Thyroid gland (tissue), 4 donors: ENCODE data around the gene ACTRT2. TPM values are rescaled to one million over a fixed set of nuclear protein-coding genes. Genes with fewer than 3 reads are reported as not detected.

Source experiments
- DNase-seq, 2 donors: peaks; one replicate each; pipeline ENCODE4 v3.0.0-alpha.2; 2019
- H3K27ac ChIP-seq, 3 donors: fragments of 200-600 bp; sonication (generic); 1 replicate in 2 of 3; 2 replicates in 1 of 3; pipeline ENCODE4 v1.5.1; 2016 to 2019; ENCODE audit warnings: mild to moderate bottlenecking in 1 of 3, moderate library complexity in 1 of 3
- H3K27me3 ChIP-seq: fragments of 200-600 bp; sonication (generic); one replicate; pipeline ENCODE4 v1.5.1; 2019
- H3K36me3 ChIP-seq, 2 donors: fragments of 200-600 bp; sonication (generic); one replicate each; pipeline ENCODE4 v1.5.1; 2016 to 2019
- H3K4me1 ChIP-seq, 2 donors: fragments of 200-600 bp; sonication (generic); one replicate each; pipeline ENCODE4 v1.5.1; 2017 to 2019
- H3K4me3 ChIP-seq, 3 donors: fragments of 200-600 bp; sonication (generic); replicated peaks in 1 of 3; 1 replicate in 2 of 3; 2 replicates in 1 of 3; pipeline ENCODE4 v1.5.1; 2016; ENCODE audit warnings: mild to moderate bottlenecking in 1 of 3
- H3K9me3 ChIP-seq: fragments of 200-600 bp; sonication (generic); one replicate; pipeline ENCODE4 v1.5.1; 2017
- CTCF ChIP-seq, 6 experiments: fragments of 200-600 bp in 3 of 6; fragments of 450-650 bp in 3 of 6; sonication (generic) in 3 of 6; IDR thresholded peaks; one replicate each; pipeline ENCODE4 v1.5.1; 2016 to 2019; ENCODE audit warnings: antibody characterized with exemption in 6 of 6, mild to moderate bottlenecking in 2 of 6, inconsistent platforms in 1 of 6, moderate library complexity in 1 of 6
- POLR2A ChIP-seq, 2 donors: fragments of 450-650 bp; IDR thresholded peaks; one replicate each; pipeline ENCODE4 v1.6.1; 2017; ENCODE audit warnings: antibody characterized with exemption in 2 of 2, mild to moderate bottlenecking in 2 of 2, moderate library complexity in 1 of 2
- WGBS, 2 donors: methylation state at CpG; one replicate each; pipeline ENCODE4 v1.1.5; 2017; 5-methylcytosine and 5-hydroxymethylcytosine counted together
- intact Hi-C: fragments of 100-400 bp; cut with DNase I; formaldehyde crosslinking; loops from one replicate; pipeline ENCODE4 v1.15.1; 2023
- total RNA-seq, 4 donors: library from RNA; depleted of rRNA; stranded (reverse); fragments of >200 nt; gene quantifications; one replicate each; pipeline ENCODE4 v1.2.3, GENCODE V29; 2016

Gene ACTRT2
- total RNA-seq, 4 donors from 2014 or later: 0.67 TPM; not detected in 3

GRCh38 chr1:3017440-3018050 lies 3.7 kb upstream of the ACTRT2 start:
- H3K4me3 ChIP-seq: no peak overlapping the region
- H3K9me3 ChIP-seq: no peaks in the 10 kb centered on the region
- peaks cover 16 to 17% of the 10 kb centered on the region in 2 donors for H3K4me1 ChIP-seq
- intact Hi-C loops: no loop called here
- no peak for TF ChIP-seq CTCF (IDR thresholded peaks at IDR 0.05)
- no peak for TF ChIP-seq POLR2A (IDR thresholded peaks at IDR 0.05)
- DNase-seq: no peak
- H3K36me3 ChIP-seq: no peaks in the 10 kb centered on the region
- no peaks in the 10 kb centered on the region for H3K27me3 ChIP-seq
- WGBS, 2 donors: 91 to 92% methylated on average over 12 to 17 of the region's 17 CpGs
- no peak overlapping the region for H3K27ac ChIP-seq

GRCh38 chr1:3018051-3018471 lies 3.2 kb upstream of the ACTRT2 start:
- Histone ChIP-seq H3K27ac (no peak overlapping the region), H3K9me3 (no peaks in the 10 kb centered on the region), H3K27me3 (no peaks in the 10 kb centered on the region), H3K4me3 (no peak overlapping the region), H3K36me3 (no peaks in the 10 kb centered on the region), H3K4me1 (peaks cover 11% of the 10 kb centered on the region in 2 donors)
- no peak for DNase-seq
- intact Hi-C loops: no loop called here
- TF ChIP-seq POLR2A (IDR thresholded peaks at IDR 0.05): no peak
- WGBS, 2 donors: 89 to 92% methylated on average over 1 to 15 of the region's 16 CpGs

- intact Hi-C loops: no loop called here
- no peaks in the 10 kb centered on the region for H3K36me3 ChIP-seq
Measured at GRCh38 chr1:3018576-3018975, 2.7 kb upstream of the ACTRT2 start.

GRCh38 chr1:3019007-3019515 lies 2.2 kb upstream of the ACTRT2 start:
- peaks cover 1% of the 10 kb centered on the region in 2 donors for H3K4me1 ChIP-seq
- no peak for DNase-seq
- intact Hi-C loops: no loop called here
- 89 to 95% methylated on average over 5 to 7 of the region's 11 CpGs for WGBS, 2 donors
- H3K36me3 ChIP-seq: no peaks in the 10 kb centered on the region
- H3K4me3 ChIP-seq: no peak overlapping the region
- no peaks in the 10 kb centered on the region for H3K27me3 ChIP-seq
- no peaks in the 10 kb centered on the region for H3K9me3 ChIP-seq
- no peak for TF ChIP-seq POLR2A (IDR thresholded peaks at IDR 0.05)
- H3K27ac ChIP-seq: no peak overlapping the region

More at GRCh38 chr1:3018576-3018975, 2.7 kb upstream of the ACTRT2 start:
- no peak for DNase-seq
- Histone ChIP-seq H3K4me3 (no peak overlapping the region), H3K9me3 (no peaks in the 10 kb centered on the region), H3K27ac (no peak overlapping the region), H3K27me3 (no peaks in the 10 kb centered on the region), H3K4me1 (peaks cover 6% of the 10 kb centered on the region in 2 donors)
- WGBS, 2 donors: 86 to 96% methylated on average over 11 to 16 of the region's 16 CpGs
- TF ChIP-seq CTCF (IDR thresholded peaks at IDR 0.05): no peak
- no peak for TF ChIP-seq POLR2A (IDR thresholded peaks at IDR 0.05)

- Histone ChIP-seq H3K4me3 (no peak overlapping the region), H3K4me1 (no peaks in the 10 kb centered on the region), H3K9me3 (no peaks in the 10 kb centered on the region), H3K36me3 (no peaks in the 10 kb centered on the region), H3K27me3 (no peaks in the 10 kb centered on the region), H3K27ac (no peak overlapping the region)
- TF ChIP-seq POLR2A (IDR thresholded peaks at IDR 0.05) (no peak), CTCF (IDR thresholded peaks at IDR 0.05) (no peak)
- 85 to 92% methylated on average over 8 to 20 of the region's 24 CpGs for WGBS, 2 donors
- DNase-seq: no peak
- intact Hi-C loops: no loop called here
Measured at GRCh38 chr1:3019516-3020051, 1.7 kb upstream of the ACTRT2 start.

GRCh38 chr1:3020263-3020909 lies 881 bp upstream of the ACTRT2 start:
- H3K36me3 ChIP-seq: no peaks in the 10 kb centered on the region
- H3K27ac ChIP-seq: no peak overlapping the region
- no peaks in the 10 kb centered on the region for H3K27me3 ChIP-seq
- H3K9me3 ChIP-seq: no peaks in the 10 kb centered on the region
- no peak for TF ChIP-seq POLR2A (IDR thresholded peaks at IDR 0.05)
- TF ChIP-seq CTCF (IDR thresholded peaks at IDR 0.05): no peak
- 96 to 97% methylated on average over 12 of the region's 12 CpGs for WGBS, 2 donors
- intact Hi-C loops: no loop called here
- DNase-seq: no peak
- H3K4me3 ChIP-seq: no peak overlapping the region
- H3K4me1 ChIP-seq: no peaks in the 10 kb centered on the region
